ENCODE results near the gene WNT5A.

- TF ChIP-seq CTCF (conservative IDR thresholded peaks at IDR 0.05; ENCODE audit: low read depth, low read length) (no peak), MAZ (IDR thresholded peaks at IDR 0.05; ENCODE audit: borderline replicate concordance, low read depth, low read length) (no peak), POLR2A (IDR thresholded peaks at IDR 0.05; ENCODE audit: low read depth, low read length) (no peak), SMC3 (IDR thresholded peaks at IDR 0.05; ENCODE audit: low read depth, low read length) (no peak), RCOR1 (IDR thresholded peaks at IDR 0.05; ENCODE audit: insufficient replicate concordance, low read length) (no peak), MXI1 (IDR thresholded peaks at IDR 0.05; ENCODE audit: borderline replicate concordance, low read depth, low read length) (no peak), MAFK (IDR thresholded peaks at IDR 0.05; ENCODE audit: low read depth, low read length) (peak; percentile 64), BHLHE40 (IDR thresholded peaks at IDR 0.05; ENCODE audit: low read depth, low read length) (no peak), USF2 (IDR thresholded peaks at IDR 0.05; ENCODE audit: low read depth, low read length) (no peak)
These were observed 50.5 kb downstream of the WNT5A start for GRCh38 chr3:55436644-55437043.

Measured in IMR-90 (cell line).